Measurements from ENCODE around the gene CRHR2.
"Not testable (repeated sequence)": the region's sequence is repeated elsewhere in the genome, so short reads cannot be mapped to it uniquely, and the experiment has no call there.

CRHR2 gene

GRCh38 chr7:30652132-30652531 lies 30.1 kb downstream of the CRHR2 start:
- no peak for DNase-seq

GRCh38 chr7:30650421-30650808 lies 31.8 kb downstream of the CRHR2 start:
- no peak for DNase-seq

GRCh38 chr7:30649717-30650420 lies 32.4 kb downstream of the CRHR2 start:
- no peak for DNase-seq

GRCh38 chr7:30648744-30649540 lies 33.3 kb downstream of the CRHR2 start:
- no peak for DNase-seq

- DNase-seq, result no peak
Measured at GRCh38 chr7:30647589-30648364, 34.5 kb downstream of the CRHR2 start.

GRCh38 chr7:30646154-30646553 lies 36.1 kb downstream of the CRHR2 start:
- DNase-seq, result no peak

GRCh38 chr7:30645661-30646060 lies 36.6 kb downstream of the CRHR2 start:
- DNase-seq, result no peak

- no peak for DNase-seq
Measured at GRCh38 chr7:30644286-30644955, 37.8 kb downstream of the CRHR2 start.

GRCh38 chr7:30642789-30643188 lies 39.5 kb downstream of the CRHR2 start:
- no peak for DNase-seq

GRCh38 chr7:30642322-30642721 lies 39.9 kb downstream of the CRHR2 start:
- DNase-seq, result not testable (repeated sequence)

- DNase-seq, result no peak
Measured at GRCh38 chr7:30635798-30636197, 46.5 kb downstream of the CRHR2 start.

- no peak for DNase-seq
Measured at GRCh38 chr7:30634634-30635201, 47.5 kb downstream of the CRHR2 start.

GRCh38 chr7:30634193-30634626 lies 48.0 kb downstream of the CRHR2 start:
- no peak for DNase-seq

- no peak for DNase-seq
Measured at GRCh38 chr7:30633223-30633622, 49.0 kb downstream of the CRHR2 start.

- no peak for DNase-seq
Measured at GRCh38 chr7:30630986-30631385, 51.3 kb downstream of the CRHR2 start.

- DNase-seq, result no peak
Measured at GRCh38 chr7:30627026-30627425, 55.2 kb downstream of the CRHR2 start.

GRCh38 chr7:30625283-30625682 lies 57.0 kb downstream of the CRHR2 start:
- no peak for DNase-seq

- DNase-seq, result no peak
Measured at GRCh38 chr7:30618961-30619360, 63.3 kb downstream of the CRHR2 start.

- no peak for DNase-seq
Measured at GRCh38 chr7:30618080-30618676, 64.1 kb downstream of the CRHR2 start.

GRCh38 chr7:30617359-30617758 lies 64.9 kb downstream of the CRHR2 start:
- DNase-seq, result no peak

GRCh38 chr7:30616318-30616717 lies 65.9 kb downstream of the CRHR2 start:
- no peak for DNase-seq
